ENCODE results near the gene PPP2R5B.
"Not testable (repeated sequence)": the region's sequence is repeated elsewhere in the genome, so short reads cannot be mapped to it uniquely, and the experiment has no call there.

PPP2R5B gene

DNA sequence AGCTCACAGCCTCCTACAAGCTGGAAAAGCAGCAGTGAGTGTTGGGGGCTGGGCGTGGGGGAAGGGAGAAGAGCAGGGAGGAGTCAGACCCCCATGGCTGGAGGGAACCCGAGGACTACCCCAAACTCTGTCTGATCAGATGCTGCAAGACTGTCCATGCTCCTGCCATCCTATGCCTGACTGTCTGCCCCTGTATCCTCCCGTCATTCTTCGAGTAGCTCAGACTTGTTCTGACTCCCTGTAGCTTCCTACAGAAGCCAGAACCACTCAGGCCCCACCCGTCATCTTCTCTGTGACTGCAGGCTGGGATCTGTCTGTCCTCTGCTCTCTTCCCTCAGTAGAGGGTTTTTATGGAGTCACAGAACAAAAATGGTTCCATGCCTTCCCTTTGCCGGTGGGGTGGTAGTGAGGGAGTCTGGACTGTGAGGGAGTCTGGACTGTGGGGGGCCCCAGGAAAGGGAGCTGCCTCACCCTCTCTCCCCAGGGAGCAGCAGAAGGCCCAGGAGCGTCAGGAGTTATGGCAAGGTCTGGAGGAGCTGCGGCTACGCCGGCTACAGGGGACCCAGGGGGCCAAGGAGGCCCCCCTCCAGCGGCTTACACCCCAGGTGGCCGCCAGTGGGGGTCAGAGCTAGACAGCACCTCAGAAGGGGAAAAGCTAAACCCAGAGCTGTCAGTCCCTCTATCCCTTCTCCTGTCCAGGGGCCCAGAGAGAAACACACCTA, 8.9 kb downstream of the PPP2R5B start:
- DNase-seq, result no peak

DNA sequence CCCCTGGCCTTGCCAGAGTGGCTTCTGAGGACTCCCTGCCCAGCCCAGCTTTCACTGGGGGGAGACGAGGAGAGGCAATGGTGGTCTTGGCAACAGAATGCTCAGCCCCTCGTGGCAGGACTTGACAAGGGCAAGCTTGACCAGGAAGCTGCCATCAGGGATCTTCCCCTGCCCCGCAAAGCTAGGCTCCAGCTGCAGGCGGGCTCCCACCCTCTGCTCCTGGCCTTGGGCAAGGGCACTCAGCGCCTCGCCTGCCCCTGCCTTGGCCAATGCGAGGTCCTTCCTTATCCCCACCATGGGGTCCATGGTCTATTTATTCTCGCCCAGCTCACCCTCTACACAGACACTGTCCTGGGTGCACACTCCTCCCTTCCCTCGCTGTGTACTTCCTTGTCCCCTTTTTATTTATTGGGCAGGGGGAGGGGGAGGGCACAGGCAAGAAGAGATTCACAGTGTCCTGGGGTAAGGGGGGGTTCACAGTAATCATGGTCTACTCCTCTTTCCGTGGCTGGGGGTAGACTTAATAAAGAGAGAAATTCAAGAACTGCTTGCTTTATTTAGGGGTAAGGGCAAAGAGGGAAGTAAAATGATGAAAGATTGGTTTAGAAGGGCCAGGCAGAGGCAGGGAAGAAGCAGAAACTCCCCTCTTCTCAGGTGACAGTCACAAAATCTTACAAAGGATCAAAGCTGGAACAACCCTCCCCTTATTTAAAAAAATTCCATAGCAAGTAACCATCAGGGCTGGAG, 9.6 kb downstream of the PPP2R5B start:
- DNase-seq, result no peak

DNA sequence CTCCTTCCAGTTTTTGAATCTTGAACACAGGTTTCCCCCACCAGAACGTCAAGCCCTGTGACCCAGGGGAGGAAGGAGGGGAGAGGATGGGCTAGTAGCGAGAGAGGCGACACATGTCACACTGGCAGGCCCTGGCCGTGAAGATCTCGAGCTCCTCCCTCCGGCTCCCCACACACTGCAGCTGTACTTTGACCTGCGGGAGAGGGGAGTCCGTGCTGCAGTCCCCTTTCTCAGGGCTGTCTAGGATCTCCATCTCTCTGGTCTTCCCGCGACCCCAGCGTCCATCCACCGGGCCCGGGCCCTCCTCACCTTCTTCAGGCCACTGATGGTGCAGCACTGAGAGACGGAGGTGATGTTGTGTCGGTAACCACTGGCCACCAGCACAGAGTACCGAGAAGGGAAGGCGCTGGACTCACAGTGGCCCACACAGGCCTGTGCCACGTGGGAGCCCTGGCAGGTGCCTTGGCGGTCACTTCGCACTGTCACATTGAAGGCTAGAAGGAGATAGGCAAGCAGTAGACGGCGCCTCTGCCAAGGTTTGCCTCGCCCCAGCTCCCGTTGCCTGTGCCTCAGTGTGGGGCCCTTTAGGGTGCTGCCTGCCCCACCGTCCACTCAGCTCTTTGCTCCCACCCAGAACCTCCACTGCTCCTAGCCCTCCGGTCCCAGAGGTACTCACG, 10.3 kb downstream of the PPP2R5B start:
- no peak for DNase-seq

DNA sequence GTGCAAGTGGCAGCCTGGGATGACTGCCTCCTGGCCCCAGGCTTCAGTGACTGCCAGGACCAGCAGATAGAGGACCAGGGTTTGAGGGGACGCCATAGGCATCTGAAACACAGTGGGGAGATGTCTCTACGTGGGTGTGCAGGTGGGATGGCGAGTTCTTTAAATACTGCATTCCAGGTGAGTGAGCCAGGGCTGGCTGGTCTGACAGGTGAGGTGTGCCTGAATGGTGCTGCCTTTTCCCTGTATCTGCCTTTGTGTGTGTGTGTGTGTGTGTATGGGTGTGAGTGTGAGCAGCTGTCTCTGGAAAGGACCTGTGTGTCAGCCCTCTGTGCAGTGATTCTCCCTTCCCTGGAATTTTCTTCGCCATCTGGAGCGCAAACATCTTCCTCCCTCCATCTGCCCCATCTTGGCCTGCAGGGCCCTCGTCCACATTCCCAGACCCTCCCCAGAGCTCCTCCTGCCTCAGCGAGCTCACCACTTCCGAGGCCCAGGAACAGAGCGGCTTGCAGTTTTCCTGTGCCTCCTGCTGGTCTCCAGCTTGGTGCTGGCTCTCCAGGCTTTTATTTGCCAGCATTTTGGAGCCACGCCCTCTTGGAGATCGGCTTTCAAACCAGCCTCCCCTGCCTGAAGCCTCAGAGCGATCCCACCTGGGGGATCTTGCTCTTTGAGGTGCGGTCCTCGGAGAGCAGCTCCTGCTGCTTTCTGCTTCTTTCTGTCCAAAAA, 11.0 kb downstream of the PPP2R5B start, which contains the start of gene GPHA2:
TSS of gene GPHA2 (minus strand) at position 535 of the 723 bp plus-strand sequence. CDS start at position 102, 433 bp downstream.
- no peak for DNase-seq

DNA sequence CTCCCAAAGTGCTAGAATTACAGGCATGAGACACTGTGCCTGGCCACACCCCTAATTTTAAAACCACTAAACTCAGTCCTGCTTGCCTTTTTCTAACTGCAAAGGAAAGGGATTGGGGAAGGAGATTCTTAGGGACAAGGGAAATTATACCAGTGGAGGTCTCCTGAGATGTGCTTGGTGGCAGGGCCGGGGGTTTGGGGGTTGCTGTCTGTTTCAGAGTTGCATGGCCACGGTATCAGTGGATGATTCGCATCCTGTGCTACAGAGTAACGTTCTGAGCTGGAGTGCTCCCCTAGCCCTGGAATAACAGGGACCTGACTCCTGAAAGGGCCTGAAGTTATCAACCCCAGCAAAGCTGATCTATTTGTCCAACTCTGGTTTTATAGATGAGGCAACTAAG, 12.1 kb downstream of the PPP2R5B start:
- no peak for DNase-seq

DNA sequence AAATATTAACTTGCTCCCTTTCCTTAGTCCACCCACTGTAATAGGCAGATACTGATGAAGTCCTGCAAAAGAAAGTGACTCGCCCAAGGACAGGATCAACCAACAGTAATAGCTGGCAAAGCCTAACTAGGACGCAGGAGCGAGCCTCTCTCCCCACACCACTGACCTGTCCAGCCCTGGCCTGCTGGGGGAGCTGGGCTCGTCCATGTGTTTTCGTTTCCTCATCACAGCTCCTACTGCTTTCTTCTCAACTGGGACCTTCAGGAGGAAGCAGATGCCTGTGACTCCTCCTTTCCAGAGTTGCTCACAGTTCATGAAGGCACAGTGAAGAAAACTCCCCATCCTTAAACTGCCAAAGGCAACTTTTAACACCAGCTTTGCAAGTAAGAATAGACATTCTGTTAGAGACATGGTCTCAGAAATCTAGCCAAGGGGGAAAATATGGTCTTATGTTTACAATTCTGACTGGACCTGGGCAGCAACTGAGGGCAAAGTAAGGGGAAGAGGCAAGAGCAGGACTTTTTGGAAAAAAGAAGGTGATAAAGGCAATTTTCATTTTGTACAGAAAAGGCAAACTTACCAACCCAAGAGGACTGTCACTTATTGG, 22.8 kb downstream of the PPP2R5B start:
- no peak for DNase-seq

DNA sequence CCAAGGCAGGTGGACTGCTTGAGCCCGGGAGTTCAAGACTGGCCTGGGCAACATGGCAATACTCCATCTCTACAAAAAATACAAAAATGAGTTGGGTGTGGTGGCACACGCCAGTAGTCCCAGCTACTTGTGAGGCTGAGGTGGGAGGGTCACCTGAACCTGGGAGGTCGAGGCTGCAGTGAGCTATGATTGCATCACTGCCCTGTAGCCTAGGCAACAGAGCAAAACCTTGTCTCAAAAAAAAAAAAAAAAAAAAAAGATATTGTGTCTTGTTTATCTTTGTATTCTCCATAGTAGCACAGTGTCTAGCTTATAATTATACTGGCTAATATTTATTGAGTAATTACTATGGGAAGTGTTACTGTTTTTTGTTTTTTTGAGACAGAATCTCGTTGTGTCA, 27.0 kb downstream of the PPP2R5B start:
- DNase-seq, result no peak

DNA sequence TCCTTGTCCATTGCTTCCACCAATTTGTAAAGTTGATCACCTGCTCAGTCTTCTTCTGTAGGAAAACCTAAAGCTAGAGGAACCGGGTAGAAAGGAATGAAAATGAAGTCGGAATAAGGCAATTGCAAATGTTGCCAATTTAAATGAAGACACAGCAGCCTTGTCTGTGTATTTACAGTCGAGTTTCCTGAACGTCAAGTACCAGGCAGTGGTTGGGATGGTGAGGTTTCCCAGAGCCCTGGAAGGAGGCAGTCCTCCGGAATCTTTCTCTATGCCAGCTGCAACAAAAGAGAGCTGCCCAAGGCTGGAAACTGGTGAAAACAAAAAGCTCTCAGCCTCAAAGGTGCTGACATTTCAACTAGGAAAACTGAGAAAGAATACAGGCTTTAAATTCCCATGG, 29.7 kb downstream of the PPP2R5B start:
- no peak for DNase-seq

DNA sequence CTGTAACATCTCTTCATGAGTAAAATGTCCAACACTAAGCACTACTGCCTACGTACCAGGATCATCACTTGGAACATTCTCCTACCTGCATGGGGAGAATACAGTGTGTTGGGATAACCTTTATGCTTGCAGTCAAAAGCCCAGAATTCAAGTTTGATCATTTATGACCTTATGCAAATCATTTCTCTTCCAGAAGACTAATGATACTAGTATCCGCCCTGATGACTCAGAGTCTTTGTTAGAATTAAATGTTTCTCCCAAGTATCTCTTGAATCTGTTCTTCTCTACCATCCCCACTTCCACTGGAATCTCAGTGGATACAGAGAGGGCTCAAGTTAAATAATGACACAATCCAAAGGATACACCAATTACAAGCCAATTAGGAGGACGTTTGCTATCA, 35.0 kb downstream of the PPP2R5B start:
- DNase-seq, result no peak

DNA sequence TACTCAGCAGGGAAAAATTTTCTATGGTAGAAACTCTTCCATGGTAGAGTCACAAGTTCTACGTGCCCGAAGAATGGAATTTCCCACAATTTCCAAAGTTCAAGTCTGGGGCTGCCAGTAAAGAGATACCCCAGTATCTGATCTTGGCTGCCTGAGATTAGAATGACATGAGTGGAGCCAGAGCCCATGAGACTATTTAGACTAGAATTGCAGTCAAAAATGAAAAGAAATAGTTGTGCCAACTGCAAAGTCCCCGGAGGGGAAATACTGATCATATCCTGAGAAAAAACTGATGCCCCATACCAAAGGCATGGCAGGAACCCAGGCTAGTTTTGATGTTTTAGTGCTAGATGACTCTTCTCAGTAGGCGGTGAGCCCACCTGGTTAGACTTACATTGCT, 36.2 kb downstream of the PPP2R5B start:
- no peak for DNase-seq

DNA sequence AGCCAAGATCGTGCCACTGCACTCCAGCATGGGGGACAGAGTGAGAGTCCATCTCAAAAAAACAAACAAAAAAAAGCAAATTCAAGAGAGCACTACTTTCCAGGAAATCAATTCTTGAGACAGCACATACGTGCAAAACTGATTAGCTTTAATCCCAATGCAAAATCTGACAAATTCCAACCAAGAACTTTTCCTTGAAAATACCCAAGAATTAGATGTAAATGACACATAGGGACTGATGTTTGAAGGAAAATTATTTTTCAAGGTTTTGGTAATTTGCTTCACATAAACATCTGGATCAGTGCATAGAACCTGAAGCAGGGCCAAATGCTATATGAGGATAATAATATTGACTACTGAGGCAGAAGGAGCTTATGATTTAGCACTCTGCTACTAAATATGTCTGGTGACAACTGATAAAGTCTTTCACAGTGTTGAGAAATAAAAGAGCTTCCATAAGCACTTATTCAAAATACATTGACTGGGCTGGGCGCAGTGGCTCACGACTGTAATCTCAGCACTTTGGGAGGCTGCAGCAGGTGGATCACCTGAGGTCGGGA, 38.7 kb downstream of the PPP2R5B start:
- no peak for DNase-seq

DNA sequence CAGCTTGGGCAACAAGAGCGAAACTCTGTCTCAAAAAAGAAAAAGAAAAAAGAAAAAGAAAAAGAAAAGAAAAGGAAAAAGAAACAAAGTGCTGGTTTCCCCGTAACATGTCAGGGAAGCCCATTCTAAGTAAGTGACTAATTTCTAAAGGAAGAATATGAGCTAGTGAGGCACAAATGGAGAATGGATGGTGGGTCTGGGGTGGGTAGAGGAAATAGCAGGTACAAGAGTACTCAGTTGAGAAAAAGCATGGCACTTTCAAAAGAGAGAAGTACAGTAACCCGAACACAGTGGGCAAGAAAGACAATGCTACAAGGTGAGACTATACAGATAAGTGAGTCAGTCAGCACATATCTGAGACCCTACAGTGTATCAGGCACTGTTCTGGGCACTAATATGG, 42.9 kb downstream of the PPP2R5B start:
- no peak for DNase-seq

DNA sequence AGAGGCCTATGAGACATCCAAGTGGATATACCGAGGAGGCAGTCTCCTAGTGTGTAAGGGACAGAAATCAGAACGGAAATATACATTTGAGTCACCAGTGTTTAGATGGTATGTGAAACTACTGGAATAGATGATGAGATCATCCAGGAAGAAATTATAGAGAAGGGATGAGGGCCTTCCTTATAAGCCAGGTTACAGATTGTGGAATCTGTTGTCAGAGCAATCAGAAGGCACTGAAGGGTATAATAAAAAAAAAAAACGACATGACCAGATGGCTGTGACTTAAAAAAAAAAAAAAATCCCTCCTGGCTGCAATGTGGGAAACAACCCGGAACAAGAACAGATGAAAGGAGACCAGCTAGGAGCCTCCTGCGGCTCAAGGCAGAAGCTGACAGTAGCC, 44.7 kb downstream of the PPP2R5B start:
- no peak for DNase-seq

DNA sequence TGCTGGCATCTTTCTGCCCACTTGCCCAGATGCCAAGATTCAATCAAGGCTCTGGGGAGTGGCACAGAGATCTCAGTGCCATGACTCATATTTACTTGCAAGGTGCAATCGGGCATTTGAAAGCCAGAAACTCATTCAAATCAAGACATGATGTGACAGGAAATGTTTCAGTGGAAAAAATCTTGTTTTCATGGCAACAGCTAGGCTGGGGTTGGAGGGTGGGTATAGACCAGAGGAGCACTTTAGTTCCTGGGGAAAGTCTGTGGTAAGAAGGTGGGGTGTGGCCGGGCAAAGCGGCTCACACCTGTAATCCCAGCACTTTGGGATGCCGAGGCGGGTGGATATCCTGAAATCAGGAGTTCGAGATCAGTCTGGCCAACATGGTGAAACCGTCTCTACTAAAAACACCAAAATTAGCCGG, 46.3 kb downstream of the PPP2R5B start:
- no peak for DNase-seq

DNA sequence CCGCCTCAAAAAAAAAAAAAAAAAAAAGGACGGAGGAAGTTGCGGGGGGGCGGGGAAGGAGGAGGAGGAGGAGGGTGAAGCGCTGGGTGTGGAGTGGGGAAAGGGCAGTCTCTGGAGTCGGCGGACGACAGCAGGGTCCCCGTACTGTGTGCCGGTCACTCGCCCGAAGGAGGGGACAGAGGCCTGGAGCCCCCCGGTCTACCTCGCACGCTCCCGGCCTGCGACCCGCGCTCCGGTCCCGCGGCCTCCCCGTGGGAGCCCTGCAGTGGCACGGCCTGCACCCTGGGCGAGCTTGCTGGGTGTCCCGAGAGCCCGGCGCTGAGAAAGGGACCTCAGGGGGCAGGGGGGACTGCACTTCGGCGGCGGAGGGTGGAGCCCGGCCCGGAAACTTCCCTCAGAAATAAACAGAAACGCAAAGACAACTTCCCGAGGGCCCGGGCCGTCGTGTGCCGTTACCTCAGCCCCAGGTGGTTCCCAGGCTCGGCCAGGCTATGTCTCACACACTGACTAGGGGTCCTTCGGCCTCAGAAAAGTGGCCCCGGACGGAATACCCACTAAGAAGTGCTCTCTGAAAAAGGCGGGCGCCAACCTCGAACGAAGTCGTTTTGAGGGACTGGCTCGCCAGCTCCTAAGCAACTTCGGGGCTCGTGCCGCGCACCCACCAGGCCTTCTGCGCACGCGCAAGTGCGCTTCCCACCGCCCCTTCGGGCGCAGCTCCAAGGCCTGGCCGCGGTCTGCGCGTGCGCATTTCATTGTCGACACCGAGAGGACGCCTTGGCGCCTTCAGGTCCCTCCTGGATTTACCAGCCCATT, 47.1 kb downstream of the PPP2R5B start, which contains the start of gene MAJIN:
TSS of gene MAJIN (minus strand) at position 688 of the 813 bp plus-strand sequence. CDS start 12,703 bp downstream, outside the sequence.
- DNase-seq, result peak; percentile 90

DNA sequence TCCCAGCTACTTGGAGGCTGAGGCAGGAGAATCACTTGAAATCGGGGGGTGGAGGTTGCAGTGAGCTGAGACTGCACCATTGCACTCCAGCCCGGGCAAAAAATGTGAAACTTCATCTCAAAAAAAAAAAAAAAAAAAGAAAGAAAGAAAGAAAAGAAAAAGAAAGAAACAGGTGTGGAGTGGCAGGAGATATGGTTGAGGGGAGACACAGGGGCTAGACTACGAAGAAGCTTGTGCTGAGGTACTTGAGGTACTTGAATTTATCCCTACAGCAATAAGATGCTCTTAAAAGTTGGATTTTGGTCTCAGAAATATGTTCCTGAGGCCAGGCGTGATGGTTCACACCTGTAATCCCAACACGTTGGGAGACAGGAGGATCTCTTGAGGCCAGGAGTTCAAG, 49.6 kb downstream of the PPP2R5B start:
- no peak for DNase-seq

DNA sequence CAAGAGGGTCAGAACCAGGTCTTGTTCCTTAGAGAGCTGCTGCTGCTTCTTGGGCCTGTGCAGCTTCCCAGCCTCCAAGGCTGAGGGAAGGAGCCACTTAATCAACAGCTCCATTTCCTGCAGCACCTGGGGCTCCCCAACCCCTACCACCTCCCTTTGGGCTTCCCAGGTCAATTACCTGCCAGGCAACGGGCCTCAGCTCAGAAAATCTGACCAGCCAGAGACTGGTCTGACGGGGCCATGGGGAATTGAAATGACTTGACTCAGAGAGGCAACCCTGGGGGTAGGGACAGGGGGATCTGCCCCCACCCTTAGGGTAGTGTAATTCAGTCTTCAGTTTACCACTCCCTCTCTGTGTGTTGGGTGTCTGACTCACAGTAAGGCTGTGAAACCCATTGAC, 52.2 kb downstream of the PPP2R5B start:
- no peak for DNase-seq

DNA sequence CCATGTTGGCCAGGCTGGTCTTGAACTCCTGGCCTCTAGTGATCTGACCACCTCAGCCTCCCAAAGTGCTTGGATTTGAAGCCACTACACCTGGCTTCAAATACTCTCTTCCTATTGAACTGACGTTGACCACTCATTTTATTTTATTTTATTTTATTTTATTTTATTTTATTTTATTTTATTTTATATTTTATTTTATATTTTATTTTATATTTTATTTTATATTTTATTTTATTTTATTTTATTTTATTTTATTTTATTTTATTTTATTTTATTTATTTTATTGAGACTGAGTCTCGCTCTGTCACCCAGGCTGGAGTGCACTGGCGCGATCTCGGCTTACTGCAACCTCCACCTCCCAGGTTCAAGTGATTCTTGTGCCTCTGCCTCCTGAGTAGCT, 58.9 kb downstream of the PPP2R5B start:
- DNase-seq, result not testable (repeated sequence)

Data from CD4-positive, alpha-beta T cell treated with Interferon gamma for 1 hour (primary cell).